ENCODE results near the gene LEKR1. TPM values are rescaled to one million over a fixed set of nuclear protein-coding genes. Genes with fewer than 3 reads are reported as not detected.

Gene LEKR1
- total and polyA plus RNA-seq, 9 of the 15 experiments (the other 6 are each of a cell fraction or from before 2014, with no cell fraction given): 0.76 to 1.8 (median 1.2) TPM

- TF ChIP-seq JUN (IDR thresholded peaks at IDR 0.05; ENCODE audit: borderline replicate concordance, low read depth, low read length) (0 out of 2 replicates have a peak, but pooled peaks have one; percentile 6), JUN (CRISPR knock-in tag; IDR thresholded peaks at IDR 0.05; ENCODE audit: borderline replicate concordance) (no peak), ZNF224 (CRISPR knock-in tag; IDR thresholded peaks at IDR 0.05) (no peak), NR4A1 (CRISPR knock-in tag; IDR thresholded peaks at IDR 0.05) (no peak), NR4A1 (tag; IDR thresholded peaks at IDR 0.05) (0 out of 2 replicates have a peak, but pooled peaks have one; percentile 56), MYC (IDR thresholded peaks at IDR 0.05; ENCODE audit: low read depth, low read length) (peak; percentile 43; the same call in 1 of the 2 replicates), MYC (CRISPR knock-in tag; IDR thresholded peaks at IDR 0.05; ENCODE audit: borderline replicate concordance, low read depth) (no peak), XRCC4 (IDR thresholded peaks at IDR 0.05; ENCODE audit: extremely low read depth, insufficient read depth, insufficient read length) (no peak), CTCF (IDR thresholded peaks at IDR 0.05 in 2 of 3, conservative IDR thresholded peaks at IDR 0.05 in 1 of 3; ENCODE audit: insufficient read depth in 2 of 3, low read depth in 1 of 3, low read length in 3 of 3) (peak; percentile 86 to 96 (median 91)), ZNF197 (CRISPR knock-in tag; IDR thresholded peaks at IDR 0.05; ENCODE audit: low read depth) (no peak), JUND (IDR thresholded peaks at IDR 0.05; ENCODE audit: borderline replicate concordance, low read depth, low read length) (peak; percentile 39; the same call in 1 of the 2 replicates), JUND (tag; IDR thresholded peaks at IDR 0.05; ENCODE audit: borderline replicate concordance, low read depth, low read length) (peak; percentile 76; the same call in 1 of the 3 replicates), FOSL1 (tag; conservative IDR thresholded peaks at IDR 0.05) (peak; percentile 55; the same call in 1 of the 2 replicates), KLF16 (IDR thresholded peaks at IDR 0.05) (peak; percentile 38; the same call in 1 of the 2 replicates), ZFP36 (IDR thresholded peaks at IDR 0.05; ENCODE audit: low read depth, low read length, partially characterized antibody) (peak; percentile 5), TFAP4 (CRISPR knock-in tag; IDR thresholded peaks at IDR 0.05; ENCODE audit: borderline replicate concordance) (peak; percentile 69; the same call in 1 of the 2 replicates), NR2C2 (CRISPR knock-in tag; IDR thresholded peaks at IDR 0.05) (no peak), NR2C2 (tag; IDR thresholded peaks at IDR 0.05) (peak; percentile 18; the same call in 1 of the 2 replicates), RFX1 (IDR thresholded peaks at IDR 0.05) (peak; percentile 42; the same call in 1 of the 2 replicates), ARID1B (IDR thresholded peaks at IDR 0.05) (0 out of 2 replicates have a peak, but pooled peaks have one; percentile 15), STAG1 (CRISPR knock-in tag; IDR thresholded peaks at IDR 0.05; ENCODE audit: borderline replicate concordance) (peak; percentile 93)
These were observed 255.6 kb downstream of the LEKR1 start (continued) for GRCh38 chr3:157081626-157082210.

All from K562 (cell line).